SIG-M5 treated with dmso at 0.1 percent for 504 hours (cell line): ENCODE data around the gene HSD3B1.
"Not testable (repeated sequence)": the region's sequence is repeated elsewhere in the genome, so short reads cannot be mapped to it uniquely, and the experiment has no call there.

ENCODE experiments used
- DNase-seq: peaks from one replicate; lab custom pipeline; 2025; ENCODE audit not compliant: unreplicated experiment; lab: John Stamatoyannopoulos, UW

Gene HSD3B1

DNA sequence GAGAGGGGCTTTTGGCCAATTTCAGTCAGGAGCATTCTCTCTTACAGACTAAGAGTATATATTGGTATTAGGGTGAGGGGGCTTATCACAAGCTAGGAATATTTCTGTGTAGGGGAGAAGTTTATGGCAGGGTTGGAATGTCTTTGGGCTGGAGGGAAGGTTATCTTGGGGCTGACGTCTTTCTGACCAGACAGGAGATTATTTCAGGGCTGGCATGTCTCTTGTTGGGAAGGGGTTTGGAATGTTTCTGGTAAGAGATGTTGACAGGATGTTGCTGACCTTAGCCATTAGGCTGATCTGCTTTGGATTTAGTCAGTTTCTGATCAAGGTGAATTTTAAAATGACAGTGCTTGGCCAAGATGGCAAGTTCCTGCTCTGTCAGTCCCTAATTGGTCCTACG, 17.8 kb upstream of the HSD3B1 start:
- no peak for DNase-seq

GRCh38 chr1:119490925-119491324, 16.1 kb upstream of the HSD3B1 start:
- DNase-seq: no peak

DNA sequence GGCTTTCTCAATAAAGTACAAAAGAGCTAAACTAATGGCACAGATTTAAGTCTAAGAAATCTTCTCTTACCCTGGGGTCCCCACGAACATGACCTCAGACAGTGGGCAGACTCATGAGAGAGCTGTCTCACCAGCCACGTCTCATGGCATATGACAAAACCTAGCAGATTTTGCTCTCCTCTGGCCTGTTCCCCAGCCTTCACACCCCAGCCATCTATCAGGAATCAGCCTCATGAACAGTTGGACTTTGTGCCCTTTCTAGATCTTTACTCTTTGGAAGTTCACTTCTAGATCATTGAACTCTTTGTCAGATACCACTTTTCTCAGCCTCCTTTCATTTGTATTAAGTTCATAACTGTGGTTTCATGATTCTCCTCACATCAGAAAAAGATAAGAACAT, 14.2 kb upstream of the HSD3B1 start:
- no peak for DNase-seq

DNA sequence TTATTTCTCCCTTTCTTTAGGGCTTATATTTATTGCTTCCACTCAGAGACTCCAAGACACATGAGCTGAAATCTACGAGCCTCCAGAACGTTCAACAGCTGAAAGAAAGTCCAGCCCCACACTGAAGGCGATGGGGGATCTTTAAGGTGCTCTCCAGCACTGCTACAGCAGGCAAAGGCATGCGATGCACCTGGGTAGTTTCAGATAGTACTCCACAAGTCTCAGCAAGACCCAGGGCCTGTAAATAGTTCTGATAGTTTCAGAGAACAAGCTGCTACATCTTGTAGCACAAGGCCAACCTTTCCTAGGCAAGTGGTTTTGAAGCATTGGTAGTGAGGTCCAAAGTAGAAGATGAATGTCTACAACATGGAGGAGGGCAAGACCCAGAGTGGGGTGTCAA, 2.2 kb upstream of the HSD3B1 start:
- no peak for DNase-seq

GRCh38 chr1:119510046-119510445, 3.0 kb downstream of the HSD3B1 start:
- DNase-seq: no peak

DNA sequence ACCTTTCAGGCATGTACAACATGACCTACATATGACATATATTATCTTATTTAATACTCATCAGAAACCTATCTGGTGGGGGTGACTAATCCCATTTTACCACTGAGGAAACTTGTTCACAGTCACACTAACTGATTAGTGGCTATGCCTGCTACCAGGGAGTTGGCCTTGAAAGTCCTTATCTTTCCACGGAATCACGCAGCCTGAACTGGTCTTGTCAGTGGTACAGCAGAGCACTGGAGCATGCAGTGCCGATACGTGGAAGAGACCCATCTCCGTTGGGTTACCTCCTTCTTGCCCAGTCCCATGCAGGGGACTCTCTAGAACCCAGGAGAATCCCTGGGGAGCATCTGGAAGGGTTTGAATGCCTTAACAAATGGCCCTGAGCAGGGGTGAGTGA, 8.2 kb downstream of the HSD3B1 start:
- DNase-seq: no peak

- DNase-seq: no peak
These were observed 9.2 kb downstream of the HSD3B1 start for GRCh38 chr1:119516247-119516646.

DNA sequence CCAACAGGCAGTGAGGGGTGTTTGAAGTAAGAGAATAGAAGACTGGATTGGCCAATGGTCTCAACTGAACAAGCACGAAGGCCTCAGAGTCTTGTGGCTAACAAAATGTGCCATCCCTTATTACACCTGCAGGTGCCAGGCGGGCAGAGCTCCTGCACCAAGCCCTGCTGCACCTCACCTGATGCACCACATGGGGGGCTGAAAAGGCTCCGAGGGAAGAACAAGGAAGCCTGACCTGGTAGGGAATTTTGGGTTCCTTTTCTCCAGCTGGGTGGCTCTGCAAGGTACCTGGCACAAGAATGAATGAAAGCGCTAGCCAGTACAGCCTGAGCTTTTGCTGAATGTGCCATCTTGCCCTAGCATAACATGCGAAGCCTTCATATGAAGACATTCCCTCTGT, 9.7 kb downstream of the HSD3B1 start:
- DNase-seq: no peak

GRCh38 chr1:119517667-119518066, 10.7 kb downstream of the HSD3B1 start:
- DNase-seq: not testable (repeated sequence)

GRCh38 chr1:119531606-119532323, 24.8 kb downstream of the HSD3B1 start:
- DNase-seq: peak; percentile 34

GRCh38 chr1:119532324-119532910, 25.4 kb downstream of the HSD3B1 start:
- DNase-seq: no peak

DNA sequence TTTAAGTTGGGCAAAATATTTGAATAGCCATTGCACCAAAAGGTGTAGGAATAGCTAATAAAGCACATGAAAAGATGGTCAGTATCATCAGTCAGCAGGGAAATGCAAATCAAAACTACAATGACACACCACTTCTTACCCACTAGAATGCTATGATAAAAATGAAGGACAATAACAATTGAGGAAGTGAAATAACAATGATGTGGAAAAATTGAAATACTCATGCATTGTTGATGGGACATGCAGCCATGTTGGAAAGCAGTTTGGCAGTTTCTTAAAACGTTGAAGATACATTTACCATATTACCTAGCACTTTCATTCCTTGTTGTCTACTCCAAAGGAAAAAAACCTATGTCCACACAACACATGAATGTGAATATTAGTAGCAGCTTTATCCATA, 28.4 kb downstream of the HSD3B1 start:
- DNase-seq: peak; percentile 33

- no peak for DNase-seq
These were observed 31.0 kb downstream of the HSD3B1 start for GRCh38 chr1:119537966-119538365.

DNA sequence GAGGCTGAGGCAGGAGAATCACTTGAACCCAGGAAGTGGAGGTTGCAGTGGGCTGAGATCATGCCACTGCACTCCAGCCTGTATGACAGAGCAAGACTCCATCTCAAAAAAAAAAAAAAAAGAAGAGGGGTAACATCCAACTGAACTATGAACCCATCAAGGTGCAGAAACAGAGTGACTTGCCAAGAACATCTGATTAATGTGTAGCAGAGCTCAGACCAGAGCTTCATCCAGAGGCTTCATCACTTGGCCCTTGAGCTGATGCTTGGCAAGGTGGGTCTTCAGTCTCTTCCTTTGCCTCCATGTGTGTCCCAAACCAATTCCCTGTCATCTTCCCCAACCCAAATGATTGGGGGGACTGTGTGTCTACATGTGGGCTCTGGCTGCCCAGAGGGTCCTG, 32.6 kb downstream of the HSD3B1 start:
- no peak for DNase-seq

DNA sequence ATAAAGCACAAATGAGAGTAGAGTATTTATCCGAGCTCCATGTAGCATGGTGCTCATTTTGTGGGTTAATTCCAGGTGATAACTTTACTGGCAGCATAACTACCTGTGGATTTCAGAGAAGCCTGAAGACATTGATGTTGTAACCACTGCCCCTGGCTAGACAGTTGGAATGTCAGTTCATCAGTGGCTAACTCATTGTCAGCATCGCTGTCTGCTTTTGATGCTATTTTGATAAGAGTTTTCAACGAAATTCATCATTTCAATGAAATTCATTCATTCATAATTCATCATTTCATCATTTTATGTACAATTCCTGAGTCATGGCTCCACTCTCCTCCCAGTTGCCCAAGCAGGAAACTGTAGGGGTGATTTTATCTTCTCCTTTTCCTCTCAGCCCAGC, 34.4 kb downstream of the HSD3B1 start:
- no peak for DNase-seq

DNA sequence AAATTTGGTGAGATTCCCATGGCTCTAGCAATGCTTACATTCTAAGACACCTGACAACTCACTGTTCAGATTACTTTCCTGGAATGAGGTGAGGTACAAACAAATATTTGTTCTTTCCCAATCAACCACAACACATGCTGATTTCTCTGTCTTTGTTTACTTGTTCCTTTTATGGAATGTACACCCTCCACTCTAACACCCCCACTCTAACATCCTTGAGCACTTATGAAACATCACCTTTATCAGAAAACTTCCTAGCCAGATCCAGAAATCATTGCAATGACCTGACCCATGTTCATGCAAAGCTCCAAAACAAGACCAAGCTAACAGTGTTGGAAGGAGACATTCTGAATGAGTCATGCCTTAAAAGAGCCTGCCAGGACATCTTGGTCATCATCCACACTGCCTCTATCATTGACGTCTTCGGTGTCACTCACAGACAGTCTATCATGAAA, 35.5 kb downstream of the HSD3B1 start:
- DNase-seq: no peak

GRCh38 chr1:119544165-119544762, 37.3 kb downstream of the HSD3B1 start:
- no peak for DNase-seq

DNA sequence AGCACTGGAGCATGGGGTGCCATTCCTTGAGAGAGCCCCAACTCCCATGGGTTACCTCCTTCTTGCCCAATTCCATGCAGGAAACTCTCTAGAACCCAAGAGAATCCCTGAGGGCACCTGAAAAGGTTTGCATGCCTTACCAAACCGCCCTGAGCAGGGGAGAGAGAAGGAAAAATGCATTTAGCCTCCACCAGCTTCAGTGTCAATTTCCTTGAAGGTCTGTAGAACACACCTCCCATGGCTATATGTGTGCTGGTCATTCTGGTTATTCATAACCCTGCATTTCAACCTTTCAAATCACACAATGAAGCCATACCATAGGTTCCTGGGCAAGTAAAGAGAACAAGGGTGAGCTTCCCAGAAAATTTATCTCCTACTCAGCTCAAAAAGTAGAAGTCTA, 39.6 kb downstream of the HSD3B1 start:
- DNase-seq: no peak

DNA sequence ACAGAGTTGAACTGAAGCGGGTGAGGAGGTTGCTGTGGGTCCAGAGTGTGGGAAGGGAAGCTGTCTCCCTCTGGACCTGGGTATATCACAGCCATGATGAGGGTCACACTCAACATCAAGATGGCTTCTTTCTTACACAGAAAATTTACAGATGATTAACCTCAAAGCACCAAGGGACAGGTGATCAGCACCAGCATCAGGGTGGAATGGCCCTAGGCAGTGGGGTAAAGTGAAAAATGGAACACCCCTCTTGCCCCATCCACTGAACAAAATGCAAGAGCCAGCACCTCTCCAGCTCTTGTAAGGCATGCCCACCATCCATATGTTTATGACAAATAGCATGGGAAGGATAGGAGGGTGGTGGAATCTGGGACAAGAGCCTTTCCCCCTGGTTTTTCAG, 40.3 kb downstream of the HSD3B1 start:
- no peak for DNase-seq

DNA sequence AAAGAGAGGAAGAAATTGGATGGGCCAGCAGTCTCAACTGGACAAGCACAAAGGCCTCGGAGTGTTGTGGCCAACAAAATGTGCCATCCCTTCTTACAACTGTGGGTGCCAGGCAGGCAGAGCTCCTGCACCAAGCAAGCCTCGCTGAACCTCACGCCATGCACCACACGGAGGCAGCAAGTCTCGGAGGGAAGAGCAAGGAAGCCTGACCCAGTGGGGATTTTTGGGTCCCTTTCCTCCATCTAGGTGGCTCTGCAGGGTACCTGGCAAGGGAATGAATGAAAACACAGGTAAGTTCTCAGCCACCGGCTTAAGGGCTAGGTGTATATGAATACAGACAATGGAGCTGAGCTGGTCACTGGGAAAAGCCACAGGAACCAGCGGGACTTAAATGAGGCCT, 40.8 kb downstream of the HSD3B1 start:
- no peak for DNase-seq

- peak; percentile 70 for DNase-seq
These were observed 42.7 kb downstream of the HSD3B1 start for GRCh38 chr1:119549719-119550132.

DNA sequence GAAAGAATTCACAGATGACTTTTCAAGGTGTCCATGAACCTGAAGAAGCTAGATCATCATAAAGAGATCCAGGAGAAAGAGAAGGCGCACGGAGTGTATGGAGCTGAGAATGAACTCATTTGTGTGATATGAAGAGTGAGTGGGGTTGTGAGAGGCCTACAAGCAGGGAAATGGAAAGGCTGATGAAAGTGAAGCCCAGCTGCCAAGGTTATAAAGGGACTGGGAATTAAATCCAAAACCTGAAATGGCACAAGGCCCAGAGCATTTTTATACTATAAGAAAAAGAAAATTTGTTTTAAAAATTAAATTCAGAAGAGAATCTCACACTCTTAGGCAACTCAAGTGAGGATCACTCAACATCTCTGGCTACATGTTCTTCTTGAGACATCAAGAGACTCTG, 43.4 kb downstream of the HSD3B1 start:
- DNase-seq: no peak

DNA sequence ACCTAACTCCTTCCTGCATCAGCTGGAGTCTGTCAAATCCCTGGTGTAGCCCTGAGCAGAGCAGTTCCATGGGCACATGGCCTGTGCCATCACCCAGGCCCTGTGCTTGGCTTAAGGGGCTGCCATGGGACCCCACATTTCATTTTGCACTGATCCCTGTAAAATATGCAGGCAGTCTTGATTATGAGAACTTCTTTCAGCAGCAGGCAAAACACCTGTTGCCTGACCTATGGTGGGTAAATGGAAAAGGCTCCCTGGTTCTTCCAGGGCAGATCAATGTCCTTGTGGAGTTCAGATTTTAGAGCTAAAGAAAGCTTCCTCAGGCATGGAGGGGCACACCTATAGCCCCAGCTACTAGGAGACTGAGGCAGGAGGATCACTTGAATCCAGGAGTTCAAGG, 44.2 kb downstream of the HSD3B1 start:
- DNase-seq: no peak
